ENCODE results near the gene HOPX.
"Not testable (repeated sequence)": the region's sequence is repeated elsewhere in the genome, so short reads cannot be mapped to it uniquely, and the experiment has no call there.

Gene HOPX

GRCh38 chr4:56727150-56727549 is 46.1 kb upstream of the HOPX start:
- H3K36me3 ChIP-seq (ENCODE audit: control insufficient read depth, low read length), result no peaks in the 10 kb centered on the region
- TF ChIP-seq CTCF (IDR thresholded peaks at IDR 0.05; ENCODE audit: low read depth, low read length, poor library complexity, severe bottlenecking), result no peak
- no peak for TF ChIP-seq EZH2phosphoT487 (IDR thresholded peaks at IDR 0.05; ENCODE audit: borderline replicate concordance, low read length)
- no peaks in the 10 kb centered on the region for H3K79me2 ChIP-seq (ENCODE audit: control insufficient read depth, low read length)
- no peak overlapping the region for H3K4me2 ChIP-seq (ENCODE audit: low read length)
- H3K27ac ChIP-seq (ENCODE audit: low read depth, low read length), result no peak overlapping the region
- H3K9me2 ChIP-seq (replicated peaks; ENCODE audit: control insufficient read depth, low read length), result no peaks in the 10 kb centered on the region
- H3K4me1 ChIP-seq (ENCODE audit: control insufficient read depth, low read length), result no peaks in the 10 kb centered on the region
- no peaks in the 10 kb centered on the region for H3K9me3 ChIP-seq (ENCODE audit: control insufficient read depth, insufficient read depth, low read length)
- H3K27me3 ChIP-seq (ENCODE audit: control insufficient read depth, low read length), result no peaks in the 10 kb centered on the region
- H4K20me1 ChIP-seq (ENCODE audit: control insufficient read depth, insufficient read depth, low read depth, low read length), result no peaks in the 10 kb centered on the region
- no peak overlapping the region for H3K4me3 ChIP-seq (ENCODE audit: low read length)
- H3F3A ChIP-seq (ENCODE audit: control insufficient read depth, insufficient read depth), result no peaks in the 10 kb centered on the region

DNA sequence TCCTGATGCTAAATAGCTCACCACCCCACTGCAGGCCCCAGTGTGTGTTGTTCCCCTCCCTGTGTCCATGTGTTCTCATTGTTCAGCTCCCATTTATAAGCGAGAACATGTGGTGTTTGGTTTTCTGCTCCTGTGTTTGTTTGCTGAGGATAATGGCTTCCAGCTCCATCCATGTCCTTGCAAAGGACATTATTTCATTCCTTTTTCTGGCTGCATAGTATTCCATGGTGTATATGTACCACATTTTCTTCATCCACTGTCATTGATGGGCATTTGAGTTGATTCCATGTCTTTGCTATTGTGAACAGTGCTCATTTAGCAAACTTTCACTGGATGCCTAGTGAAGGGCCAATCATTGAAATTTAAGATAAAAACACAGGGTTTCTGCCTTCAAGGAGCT is 45.5 kb upstream of the HOPX start:
- H3K9me2 ChIP-seq (replicated peaks; ENCODE audit: control insufficient read depth, low read length); H3K27me3 ChIP-seq (ENCODE audit: control insufficient read depth, low read length); H3K9me3 ChIP-seq (ENCODE audit: control insufficient read depth, insufficient read depth, low read length); H3K79me2 ChIP-seq (ENCODE audit: control insufficient read depth, low read length); H3K4me2 ChIP-seq (ENCODE audit: low read length); H3K27ac ChIP-seq (ENCODE audit: low read depth, low read length); H3F3A ChIP-seq (ENCODE audit: control insufficient read depth, insufficient read depth); H3K36me3 ChIP-seq (ENCODE audit: control insufficient read depth, low read length); H4K20me1 ChIP-seq (ENCODE audit: control insufficient read depth, insufficient read depth, low read depth, low read length); H3K4me3 ChIP-seq (ENCODE audit: low read length); H3K4me1 ChIP-seq (ENCODE audit: control insufficient read depth, low read length): not testable (repeated sequence)

DNA sequence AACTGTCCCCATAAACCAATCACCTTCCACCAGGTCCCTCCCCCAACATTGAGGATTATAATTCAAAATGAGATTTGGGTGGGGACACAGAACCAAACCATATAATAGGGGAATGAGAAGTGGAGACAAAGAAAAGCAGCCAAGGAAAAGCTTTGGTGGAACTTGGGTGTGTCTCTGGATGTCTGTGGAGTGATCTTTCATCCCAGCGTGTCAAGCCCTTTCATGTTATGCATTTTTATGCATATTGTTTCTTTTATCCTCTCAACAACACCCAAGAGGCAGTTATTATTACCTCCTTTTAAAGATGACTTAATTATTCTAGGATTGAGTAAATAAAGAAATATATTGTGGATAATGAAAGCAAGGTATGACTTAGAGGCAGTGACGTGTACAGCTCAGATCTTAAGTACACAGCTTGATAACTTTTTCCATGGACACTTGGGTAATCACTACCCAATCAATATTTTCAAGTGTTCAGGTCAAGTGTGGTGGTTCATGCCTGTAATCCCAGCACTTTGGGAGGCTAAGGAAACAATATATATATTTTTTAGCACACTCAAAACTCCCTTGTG is 42.6 kb upstream of the HOPX start:
- Histone ChIP-seq H3K27me3 (ENCODE audit: control insufficient read depth, low read length) (no peaks in the 10 kb centered on the region), H3K4me2 (ENCODE audit: low read length) (no peak overlapping the region), H3K9me3 (ENCODE audit: control insufficient read depth, insufficient read depth, low read length) (no peaks in the 10 kb centered on the region), H3K27ac (ENCODE audit: low read depth, low read length) (no peak overlapping the region), H3K4me3 (ENCODE audit: low read length) (no peak overlapping the region), H3K79me2 (ENCODE audit: control insufficient read depth, low read length) (no peaks in the 10 kb centered on the region), H3K4me1 (ENCODE audit: control insufficient read depth, low read length) (no peaks in the 10 kb centered on the region), H3F3A (ENCODE audit: control insufficient read depth, insufficient read depth) (no peaks in the 10 kb centered on the region), H3K9me2 (replicated peaks; ENCODE audit: control insufficient read depth, low read length) (no peaks in the 10 kb centered on the region), H4K20me1 (ENCODE audit: control insufficient read depth, insufficient read depth, low read depth, low read length) (no peaks in the 10 kb centered on the region), H3K36me3 (ENCODE audit: control insufficient read depth, low read length) (no peaks in the 10 kb centered on the region)
- TF ChIP-seq CTCF (IDR thresholded peaks at IDR 0.05; ENCODE audit: low read depth, low read length, poor library complexity, severe bottlenecking) (no peak), EZH2phosphoT487 (IDR thresholded peaks at IDR 0.05; ENCODE audit: borderline replicate concordance, low read length) (no peak)

GRCh38 chr4:56723201-56723605 is 42.1 kb upstream of the HOPX start:
- Histone ChIP-seq H3K4me2 (ENCODE audit: low read length) (no peak overlapping the region), H4K20me1 (ENCODE audit: control insufficient read depth, insufficient read depth, low read depth, low read length) (no peaks in the 10 kb centered on the region), H3K4me3 (ENCODE audit: low read length) (no peak overlapping the region), H3K79me2 (ENCODE audit: control insufficient read depth, low read length) (no peaks in the 10 kb centered on the region), H3K9me2 (replicated peaks; ENCODE audit: control insufficient read depth, low read length) (no peaks in the 10 kb centered on the region), H3K27ac (ENCODE audit: low read depth, low read length) (no peak overlapping the region), H3K4me1 (ENCODE audit: control insufficient read depth, low read length) (no peaks in the 10 kb centered on the region), H3K36me3 (ENCODE audit: control insufficient read depth, low read length) (no peaks in the 10 kb centered on the region), H3K9me3 (ENCODE audit: control insufficient read depth, insufficient read depth, low read length) (no peaks in the 10 kb centered on the region), H3K27me3 (ENCODE audit: control insufficient read depth, low read length) (no peaks in the 10 kb centered on the region), H3F3A (ENCODE audit: control insufficient read depth, insufficient read depth) (no peaks in the 10 kb centered on the region)
- TF ChIP-seq EZH2phosphoT487 (IDR thresholded peaks at IDR 0.05; ENCODE audit: borderline replicate concordance, low read length) (no peak), CTCF (IDR thresholded peaks at IDR 0.05; ENCODE audit: low read depth, low read length, poor library complexity, severe bottlenecking) (no peak)
